Epidermal melanocyte (primary cell): Measurements from ENCODE around the gene DEAF1.
"Not testable (repeated sequence)": the region's sequence is repeated elsewhere in the genome, so short reads cannot be mapped to it uniquely, and the experiment has no call there.

Experiments
- DNase-seq: peaks from one replicate; pipeline ENCODE4 v3.0.0; 2011; ENCODE audit warnings: low spot score; ENCODE audit not compliant: insufficient read length

Gene DEAF1

DNA sequence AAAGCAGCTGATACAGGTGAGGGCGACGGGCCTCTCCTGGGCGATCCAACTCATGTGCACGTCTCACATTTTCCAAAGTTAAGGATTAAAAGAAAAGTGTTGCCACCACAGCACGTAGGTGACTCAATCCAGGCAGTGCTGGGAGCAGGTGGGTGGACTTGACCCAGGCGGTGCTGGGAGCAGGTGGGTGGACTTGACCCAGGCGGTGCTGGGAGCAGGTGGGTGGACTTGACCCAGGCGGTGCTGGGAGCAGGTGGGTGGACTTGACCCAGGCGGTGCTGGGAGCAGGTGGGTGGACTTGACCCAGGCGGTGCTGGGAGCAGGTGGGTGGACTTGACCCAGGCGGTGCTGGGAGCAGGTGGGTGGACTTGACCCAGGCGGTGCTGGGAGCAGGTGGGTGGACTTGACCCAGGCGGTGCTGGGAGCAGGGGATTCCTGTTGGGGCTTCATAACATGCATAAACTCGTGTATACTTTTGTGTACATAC lies 47.3 kb downstream of the DEAF1 start:
- not testable (repeated sequence) for DNase-seq

DNA sequence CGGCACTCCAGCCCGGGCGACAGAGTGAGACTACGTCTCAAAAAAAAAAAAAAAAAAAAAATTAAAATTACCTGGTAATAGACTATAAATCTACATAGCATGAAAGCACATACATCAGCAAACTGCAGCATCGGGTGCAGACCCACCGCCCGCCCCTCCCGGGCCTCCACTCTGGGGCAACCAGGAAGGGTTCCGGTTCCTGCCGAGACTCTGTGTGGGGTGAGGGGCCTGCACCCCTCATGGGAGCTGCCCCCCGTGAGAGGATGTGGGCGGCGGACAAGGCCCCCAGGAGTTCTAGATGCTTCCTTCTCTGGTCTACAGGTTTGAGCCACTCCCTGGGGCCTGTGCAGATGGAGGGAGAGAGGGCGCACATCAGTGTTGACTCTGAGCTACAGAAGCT lies 48.8 kb downstream of the DEAF1 start:
- DNase-seq, result no peak

DNA sequence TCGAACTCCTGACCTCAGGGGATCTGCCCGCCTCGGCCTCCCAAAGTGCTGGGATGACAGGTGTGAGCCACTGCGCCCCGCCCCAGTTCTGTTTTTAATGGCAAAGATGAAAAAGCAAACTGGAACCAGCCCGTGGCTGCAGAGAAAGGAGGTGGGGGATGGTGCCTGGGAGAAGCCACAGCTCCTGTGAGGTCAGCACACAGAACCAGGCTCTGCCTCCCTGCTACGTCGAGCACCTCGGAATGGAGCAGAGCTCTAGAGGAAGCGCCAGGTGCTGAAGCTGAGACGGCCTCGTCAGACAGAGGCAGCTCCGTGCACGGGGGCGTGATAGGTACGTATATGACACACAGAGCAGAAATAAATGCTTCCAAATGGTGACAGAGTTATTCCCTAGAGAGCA lies 49.5 kb downstream of the DEAF1 start:
- no peak for DNase-seq

DNA sequence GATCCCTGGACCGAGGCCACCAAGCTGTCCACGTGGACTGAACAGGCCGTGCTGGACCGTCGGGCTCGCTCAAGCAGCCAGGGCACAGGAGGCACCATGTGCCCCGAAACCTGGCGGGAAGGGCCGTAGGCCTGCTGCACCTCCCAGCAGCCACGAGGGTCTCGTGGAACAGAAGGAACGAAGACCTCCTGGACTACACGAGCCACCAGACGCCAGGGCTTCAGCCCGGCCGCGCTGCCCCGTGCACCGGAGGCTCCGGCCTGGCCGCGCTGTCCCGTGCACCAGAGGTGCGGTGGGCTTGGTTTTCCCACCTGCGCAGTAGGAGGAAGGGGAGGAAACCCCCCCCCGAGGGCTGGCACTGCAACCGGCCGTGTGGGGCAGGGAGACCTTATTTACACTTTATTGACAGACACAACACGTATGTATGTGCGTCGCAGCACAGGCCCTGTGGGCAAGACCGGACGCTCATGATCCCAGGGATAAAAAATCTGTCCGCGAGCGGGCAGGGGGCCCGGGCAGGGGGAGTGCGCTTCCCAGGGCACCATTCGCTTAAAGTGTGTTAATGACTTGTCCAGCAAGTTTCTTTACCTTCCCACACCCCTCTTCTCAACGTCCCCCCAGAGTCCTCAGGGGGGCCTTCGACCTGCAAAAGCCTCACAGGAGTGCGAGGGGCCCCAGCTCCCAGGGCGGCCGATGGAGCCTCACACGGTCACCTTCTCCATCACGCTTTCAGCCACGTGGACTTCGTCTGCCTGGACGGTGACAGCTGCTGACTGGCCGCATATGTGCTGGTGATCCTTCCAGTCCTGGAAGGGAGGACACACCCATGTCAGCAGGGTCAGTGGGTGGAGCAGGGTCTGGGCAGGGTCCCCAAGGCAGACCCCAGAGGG lies 50.9 kb downstream of the DEAF1 start:
- DNase-seq, result no peak

- no peak for DNase-seq
Measured at GRCh38 chr11:643366-643765, 51.7 kb downstream of the DEAF1 start.

GRCh38 chr11:641806-642370 lies 53.1 kb downstream of the DEAF1 start:
- no peak for DNase-seq

DNA sequence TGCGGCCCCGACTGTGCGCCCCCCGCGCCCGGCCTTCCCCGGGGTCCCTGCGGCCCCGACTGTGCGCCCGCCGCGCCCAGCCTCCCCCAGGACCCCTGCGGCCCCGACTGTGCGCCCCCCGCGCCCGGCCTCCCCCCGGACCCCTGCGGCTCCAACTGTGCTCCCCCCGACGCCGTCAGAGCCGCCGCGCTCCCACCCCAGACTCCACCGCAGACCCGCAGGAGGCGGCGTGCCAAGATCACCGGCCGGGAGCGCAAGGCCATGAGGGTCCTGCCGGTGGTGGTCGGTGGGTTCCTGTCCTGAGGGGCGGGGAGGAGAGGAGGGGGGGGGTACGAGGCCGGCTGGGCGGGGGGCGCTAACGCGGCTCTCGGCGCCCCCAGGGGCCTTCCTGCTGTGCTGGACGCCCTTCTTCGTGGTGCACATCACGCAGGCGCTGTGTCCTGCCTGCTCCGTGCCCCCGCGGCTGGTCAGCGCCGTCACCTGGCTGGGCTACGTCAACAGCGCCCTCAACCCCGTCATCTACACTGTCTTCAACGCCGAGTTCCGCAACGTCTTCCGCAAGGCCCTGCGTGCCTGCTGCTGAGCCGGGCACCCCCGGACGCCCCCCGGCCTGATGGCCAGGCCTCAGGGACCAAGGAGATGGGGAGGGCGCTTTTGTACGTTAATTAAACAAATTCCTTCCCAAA lies 54.9 kb downstream of the DEAF1 start:
- no peak for DNase-seq

- no peak for DNase-seq
Measured at GRCh38 chr11:639332-639955, 55.6 kb downstream of the DEAF1 start.

GRCh38 chr11:638631-639331 lies 56.2 kb downstream of the DEAF1 start:
- no peak for DNase-seq

DNA sequence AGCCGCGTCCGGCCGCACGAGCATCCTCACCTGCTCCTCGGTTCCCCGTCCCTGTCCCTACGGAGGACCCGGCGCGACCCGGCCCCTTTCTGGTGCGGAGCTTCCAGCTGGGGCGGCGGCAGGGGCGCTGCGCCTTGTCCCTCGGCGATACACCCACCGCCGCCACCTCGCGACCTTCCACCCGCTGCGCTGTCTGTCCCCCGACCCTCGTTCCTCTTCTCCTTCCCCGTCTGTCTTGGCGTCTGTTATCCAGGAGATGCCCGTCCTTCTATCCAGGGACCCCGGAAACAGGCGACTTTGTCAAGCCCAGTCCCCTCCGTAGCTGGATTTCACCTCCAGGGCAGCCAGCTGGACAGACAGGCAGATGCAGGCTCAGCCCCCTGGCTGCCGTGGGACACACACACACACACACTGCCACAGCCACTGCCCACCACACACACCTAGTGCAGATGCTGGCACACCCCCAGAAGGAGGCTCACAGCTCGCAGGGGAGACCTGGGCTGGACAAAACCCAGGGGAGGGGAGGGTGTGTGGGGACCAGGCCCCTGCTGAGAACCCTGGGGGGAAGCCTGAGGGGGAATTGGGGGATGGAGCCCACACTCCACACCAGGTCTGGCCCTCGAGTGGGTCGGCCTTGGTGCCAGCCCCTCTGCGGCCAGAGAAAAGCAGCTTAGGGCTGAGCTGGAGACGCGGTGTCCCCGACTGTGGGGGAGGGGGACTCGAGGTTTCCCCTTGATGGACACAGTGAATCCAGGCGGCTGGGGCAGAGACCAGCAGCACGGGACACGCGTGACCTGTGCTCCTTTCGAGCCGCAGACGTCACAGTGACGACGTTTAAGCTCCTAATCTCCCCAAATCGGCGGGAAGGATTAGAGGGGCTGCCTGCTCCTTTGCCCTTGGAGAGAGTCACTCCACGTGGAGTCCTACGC lies 57.2 kb downstream of the DEAF1 start:
- no peak for DNase-seq

DNA sequence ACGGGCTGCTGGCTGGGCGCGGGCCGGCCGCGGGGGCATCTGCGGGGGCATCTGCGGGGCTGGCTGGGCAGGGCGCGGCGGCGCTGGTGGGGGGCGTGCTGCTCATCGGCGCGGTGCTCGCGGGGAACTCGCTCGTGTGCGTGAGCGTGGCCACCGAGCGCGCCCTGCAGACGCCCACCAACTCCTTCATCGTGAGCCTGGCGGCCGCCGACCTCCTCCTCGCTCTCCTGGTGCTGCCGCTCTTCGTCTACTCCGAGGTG lies 57.8 kb downstream of the DEAF1 start:
- no peak for DNase-seq

GRCh38 chr11:636511-637332 lies 58.3 kb downstream of the DEAF1 start, which contains the start of gene DRD4:
Gene DRD4, plus strand, starts transcription at chr11:637269. Its CDS starts 36 bp downstream, at chr11:637305.
- no peak for DNase-seq

DNA sequence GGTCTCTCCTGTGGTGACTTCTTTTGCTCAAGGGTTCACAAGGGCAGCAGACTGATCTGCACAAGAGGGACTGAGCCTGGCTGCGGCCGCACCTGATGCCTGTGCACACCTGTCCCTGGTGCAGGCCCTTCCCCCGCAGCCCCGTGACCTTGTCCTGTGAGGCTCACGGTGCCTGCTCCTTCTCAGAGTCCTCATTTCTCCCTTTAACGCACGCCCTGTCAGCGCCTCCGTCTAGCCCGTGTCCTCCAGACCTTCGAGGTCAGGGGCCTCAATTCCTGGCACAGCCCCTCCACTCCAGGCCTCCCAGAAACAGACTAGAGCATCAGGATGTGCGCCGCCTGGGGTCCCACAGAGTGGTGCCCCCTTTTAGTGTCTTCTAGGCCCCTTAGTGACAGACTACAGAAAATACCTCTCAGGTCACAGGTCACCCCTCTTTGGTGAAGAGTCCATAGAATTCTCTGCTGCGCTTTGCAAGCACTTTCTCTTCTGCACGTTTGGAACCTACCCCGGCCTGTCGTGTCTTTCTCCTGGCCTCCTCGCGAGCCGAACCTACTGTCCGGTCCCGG lies 59.0 kb downstream of the DEAF1 start:
- DNase-seq, result no peak

GRCh38 chr11:630871-631270 lies 64.2 kb downstream of the DEAF1 start:
- no peak for DNase-seq

DNA sequence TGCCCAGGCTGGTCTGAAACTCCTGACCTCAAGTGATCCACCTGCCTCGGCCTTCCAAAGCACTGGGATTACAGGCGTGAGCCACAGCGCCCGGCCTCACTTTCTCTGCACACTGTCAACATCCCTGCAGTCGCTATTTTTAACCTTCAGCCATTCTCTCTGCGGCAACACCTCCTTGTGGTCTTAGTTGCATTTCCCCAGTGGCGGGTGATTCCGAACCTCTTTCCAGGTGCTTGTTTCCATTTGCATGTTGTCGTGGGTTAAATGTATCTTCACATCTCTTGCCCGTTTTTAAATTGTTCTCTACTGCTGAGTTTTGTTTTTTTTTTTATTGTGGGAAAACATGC lies 65.8 kb downstream of the DEAF1 start:
- DNase-seq, result no peak

DNA sequence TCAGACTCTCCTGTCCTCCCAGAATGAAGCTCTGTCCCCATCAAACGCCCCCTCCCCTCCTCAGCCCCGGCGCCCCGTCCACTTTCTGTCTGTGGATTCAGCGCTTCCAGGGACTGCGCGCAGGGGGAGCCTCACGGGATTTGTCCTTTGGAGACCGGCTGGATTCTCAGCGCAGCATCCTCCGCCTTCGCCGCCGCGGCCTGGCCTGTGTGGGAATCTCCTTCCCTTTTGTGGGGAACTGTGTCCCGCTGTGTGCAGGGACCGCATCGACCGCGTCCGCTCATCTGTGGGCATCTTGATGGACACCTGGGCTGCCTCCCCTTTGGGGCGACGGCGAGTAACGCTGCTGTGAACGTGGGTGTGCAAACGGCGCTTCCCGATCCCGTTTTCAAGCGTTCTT lies 67.0 kb downstream of the DEAF1 start:
- no peak for DNase-seq

DNA sequence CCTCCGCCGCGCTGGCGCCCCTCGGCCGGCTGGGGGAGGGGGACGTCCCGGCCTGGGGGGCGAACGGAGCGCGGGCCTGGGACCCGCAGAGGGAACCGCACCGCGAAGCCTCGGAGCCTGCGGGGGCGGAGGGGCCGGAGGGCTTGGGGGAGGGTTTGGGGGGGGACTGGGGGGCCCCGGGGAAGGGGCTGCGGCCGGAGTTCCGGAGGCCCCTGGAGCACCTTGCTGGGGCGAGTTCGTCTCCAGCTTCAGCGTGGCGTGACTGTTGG lies 67.8 kb downstream of the DEAF1 start:
- DNase-seq, result no peak

DNA sequence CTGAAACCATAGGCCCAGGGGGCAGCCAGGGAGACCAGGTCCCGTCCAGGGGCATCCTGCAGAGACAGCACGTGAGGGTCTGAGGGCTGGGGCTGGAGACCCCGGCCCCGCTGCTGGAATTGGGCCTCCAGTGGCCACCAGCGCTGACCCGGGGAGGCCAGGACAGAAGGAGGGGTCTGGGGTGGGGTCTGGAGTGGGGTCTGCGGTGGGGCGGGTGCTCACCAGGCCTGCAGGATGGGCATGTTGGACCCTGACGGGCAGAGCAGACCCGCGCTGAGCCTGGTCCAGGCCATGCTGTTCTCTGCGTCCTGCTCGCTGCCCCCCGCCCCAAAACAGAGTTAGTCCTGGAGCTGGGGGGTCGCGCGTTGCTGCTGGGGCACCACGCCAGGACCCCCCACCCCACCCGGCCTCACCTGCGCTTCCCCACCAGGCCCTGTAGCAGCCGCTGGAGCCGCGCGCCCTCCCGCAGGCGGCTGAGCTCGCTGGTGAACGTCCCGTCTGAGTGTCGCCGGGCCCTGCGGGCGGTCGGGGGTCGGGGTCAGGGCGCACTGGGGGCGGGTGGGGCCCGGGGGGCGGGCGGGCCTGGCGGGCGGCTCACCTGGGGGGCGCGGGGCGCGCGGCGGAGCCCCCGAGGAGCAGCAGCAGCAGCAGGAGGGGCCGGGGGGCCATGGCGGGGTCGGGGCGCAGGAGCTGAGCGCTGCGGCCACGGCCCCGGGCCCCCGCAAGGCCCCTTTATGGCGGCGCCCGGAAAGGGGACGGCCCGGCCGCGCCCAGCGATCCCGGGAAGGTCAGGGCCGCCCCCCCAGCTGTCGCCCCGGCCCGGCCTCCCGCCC lies 68.3 kb downstream of the DEAF1 start, which contains the start of gene SCT:
TSS of gene SCT (minus strand) at position 707 of the 833 bp plus-strand sequence. CDS start at position 669, 38 bp downstream.
- DNase-seq, result no peak
